MM.1S (cell line): Measurements from ENCODE around the gene CNNM1.

Experiments used
- DNase-seq: peaks from one replicate; pipeline ENCODE4 v3.0.0-alpha.2; 2015
- H2AFZ ChIP-seq: fragments of 300-600 bp; sonication (generic); 2 replicates; pipeline ENCODE4 v1.6.0; 2016; ENCODE audit warnings: antibody characterized with exemption, low read length
- H3F3A ChIP-seq: fragments of 300-600 bp; sonication (generic); 2 replicates; pipeline ENCODE4 v1.6.1; 2016; ENCODE audit warnings: mild to moderate bottlenecking, antibody characterized with exemption, low read length, moderate library complexity, mixed read lengths; ENCODE audit not compliant: insufficient read depth
- H3K27ac ChIP-seq: fragments of 300-600 bp; sonication (generic); 2 replicates; pipeline ENCODE4 v1.5.1; 2016; ENCODE audit warnings: mild to moderate bottlenecking, low read length
- H3K27me3 ChIP-seq: fragments of 300-600 bp; sonication (generic); replicated peaks from 2 replicates; pipeline ENCODE4 v1.6.0; 2016; ENCODE audit warnings: low read length; ENCODE audit not compliant: insufficient read depth
- H3K36me3 ChIP-seq: fragments of 300-600 bp; sonication (generic); replicated peaks from 2 replicates; pipeline ENCODE4 v1.6.1; 2016; ENCODE audit warnings: mild to moderate bottlenecking, low read length, mixed read lengths; ENCODE audit not compliant: insufficient read depth
- H3K4me1 ChIP-seq: fragments of 300-600 bp; sonication (generic); 2 replicates; pipeline ENCODE4 v1.6.1; 2016; ENCODE audit warnings: low read length, mixed read lengths
- H3K4me2 ChIP-seq: fragments of 300-600 bp; sonication (generic); 2 replicates; pipeline ENCODE4 v1.6.0; 2016; ENCODE audit warnings: low read depth, low read length
- H3K4me3 ChIP-seq: fragments of 300-600 bp; sonication (generic); 2 replicates; pipeline ENCODE4 v1.5.1; 2016; ENCODE audit warnings: low read length, mixed read lengths
- H3K79me2 ChIP-seq: fragments of 300-600 bp; sonication (generic); 2 replicates; pipeline ENCODE4 v1.6.1; 2016; ENCODE audit warnings: mixed run types, low read length, mixed read lengths
- H3K9ac ChIP-seq: fragments of 300-600 bp; sonication (generic); 2 replicates; pipeline ENCODE4 v1.6.1; 2016; ENCODE audit warnings: low read length, mixed read lengths
- H3K9me2 ChIP-seq: fragments of 300-600 bp; sonication (generic); replicated peaks from 2 replicates; pipeline ENCODE4 v1.6.1; 2016; ENCODE audit warnings: mild to moderate bottlenecking, low read length, mixed read lengths; ENCODE audit not compliant: insufficient read depth
- H3K9me3 ChIP-seq: fragments of 300-600 bp; sonication (generic); replicated peaks from 2 replicates; pipeline ENCODE4 v1.6.1; 2016; ENCODE audit warnings: mild to moderate bottlenecking, low read length, mixed read lengths; ENCODE audit not compliant: insufficient read depth
- H4K20me1 ChIP-seq: fragments of 300-600 bp; sonication (generic); 2 replicates; pipeline ENCODE4 v1.6.1; 2016; ENCODE audit warnings: mild to moderate bottlenecking, low read length, moderate library complexity, mixed read lengths; ENCODE audit not compliant: insufficient read depth
- CTCF ChIP-seq: fragments of 300-600 bp; sonication (generic); IDR thresholded peaks from 2 replicates; pipeline ENCODE4 v1.5.1; 2016; ENCODE audit warnings: antibody characterized with exemption, low read length, mixed read lengths
- EZH2 ChIP-seq: fragments of 300-600 bp; sonication (generic); optimal IDR thresholded peaks from 2 replicates; pipeline ENCODE3; 2017; ENCODE audit warnings: low read depth, mild to moderate bottlenecking, antibody characterized with exemption, low read length, mixed read lengths
- EZH2phosphoT487 ChIP-seq: fragments of 300-600 bp; sonication (generic); IDR thresholded peaks from 2 replicates; pipeline ENCODE4 v1.6.1; 2018; ENCODE audit warnings: antibody characterized with exemption, low read length

CNNM1 gene

GRCh38 chr10:99341860-99342490 is 12.8 kb downstream of the CNNM1 start:
- peaks cover 8% of the 10 kb centered on the region; the same call in 1 of the 2 replicates for H3K4me1 ChIP-seq

GRCh38 chr10:99343262-99343661 is 14.1 kb downstream of the CNNM1 start:
- H3K9me3 ChIP-seq = no peaks in the 10 kb centered on the region
- no peaks in the 10 kb centered on the region for H3K36me3 ChIP-seq
- H2AFZ ChIP-seq = no peak overlapping the region
- no peaks in the 10 kb centered on the region for H3F3A ChIP-seq
- no peaks in the 10 kb centered on the region for H3K27me3 ChIP-seq
- DNase-seq = no peak
- H3K4me2 ChIP-seq = no peak overlapping the region
- no peaks in the 10 kb centered on the region for H3K79me2 ChIP-seq
- TF ChIP-seq EZH2phosphoT487 = no peak
- no peak for TF ChIP-seq CTCF
- TF ChIP-seq EZH2 = no peak
- peaks cover 8% of the 10 kb centered on the region; the same call in 1 of the 2 replicates for H3K4me1 ChIP-seq
- H3K9me2 ChIP-seq = no peaks in the 10 kb centered on the region
- no peak overlapping the region for H3K27ac ChIP-seq
- no peak overlapping the region for H3K4me3 ChIP-seq
- no peaks in the 10 kb centered on the region for H4K20me1 ChIP-seq
- H3K9ac ChIP-seq = no peak overlapping the region

More at GRCh38 chr10:99341860-99342490, 12.8 kb downstream of the CNNM1 start:
- peak; percentile 52 for DNase-seq
- Histone ChIP-seq H3K9ac (no peak overlapping the region), H3K9me2 (no peaks in the 10 kb centered on the region), H3K27me3 (no peaks in the 10 kb centered on the region), H2AFZ (peak overlapping the region; percentile 13; the same call in 1 of the 2 replicates), H4K20me1 (no peaks in the 10 kb centered on the region), H3K4me2 (peak overlapping the region; percentile 42; the same call in 1 of the 2 replicates), H3K36me3 (no peaks in the 10 kb centered on the region), H3F3A (no peaks in the 10 kb centered on the region), H3K79me2 (no peaks in the 10 kb centered on the region), H3K9me3 (no peaks in the 10 kb centered on the region), H3K4me3 (no peak overlapping the region; the same call in 1 of the 2 replicates), H3K27ac (peak overlapping the region; percentile 27; the same call in 1 of the 2 replicates)
- no peak for TF ChIP-seq EZH2
- TF ChIP-seq CTCF = no peak
- no peak for TF ChIP-seq EZH2phosphoT487

GRCh38 chr10:99344715-99345114 is 15.6 kb downstream of the CNNM1 start:
- H3K27me3 ChIP-seq = no peaks in the 10 kb centered on the region

More at GRCh38 chr10:99344715-99345114, 15.6 kb downstream of the CNNM1 start:
- Histone ChIP-seq H3K27ac (no peak overlapping the region), H3K36me3 (no peaks in the 10 kb centered on the region), H3F3A (no peaks in the 10 kb centered on the region), H3K9me3 (no peaks in the 10 kb centered on the region), H3K9me2 (no peaks in the 10 kb centered on the region), H3K4me1 (peaks cover 8% of the 10 kb centered on the region; the same call in 1 of the 2 replicates), H3K79me2 (no peaks in the 10 kb centered on the region), H4K20me1 (no peaks in the 10 kb centered on the region), H2AFZ (no peak overlapping the region), H3K9ac (no peak overlapping the region), H3K4me2 (no peak overlapping the region), H3K4me3 (no peak overlapping the region)
- no peak for DNase-seq
- TF ChIP-seq EZH2phosphoT487 (no peak), CTCF (no peak), EZH2 (no peak)
